Epithelial cell of proximal tubule (primary cell): ENCODE results near the gene LITAFD. TPM values are rescaled to one million over a fixed set of nuclear protein-coding genes. Genes with fewer than 3 reads are reported as not detected.
A peak's percentile ranks its signal among the peaks of the same experiment; 100 is the strongest.
"Not testable (repeated sequence)": the region's sequence is repeated elsewhere in the genome, so short reads cannot be mapped to it uniquely, and the experiment has no call there.

Source experiments
- DNase-seq: peaks from one replicate; pipeline ENCODE4 v3.0.0-alpha.2; 2011; ENCODE audit warnings: low read depth
- H3K4me3 ChIP-seq: 2 replicates; pipeline ENCODE4 v1.5.1; 2011; ENCODE audit warnings: low read depth, mild to moderate bottlenecking, low read length
- CTCF ChIP-seq: conservative IDR thresholded peaks from 2 replicates; pipeline ENCODE4 v1.5.1; 2012; ENCODE audit warnings: low read depth, mild to moderate bottlenecking, low read length
- total RNA-seq: library from RNA; depleted of rRNA; stranded (reverse); fragments of >200 nt; gene quantifications from 2 replicates; pipeline ENCODE4 v1.2.3, GENCODE V29; 2015

Gene LITAFD
- total RNA-seq, 1 donor from 2014 or later: not detected

- H3K4me3 ChIP-seq: peak within 1 kb of the TSS; percentile 94
- no peak for TF ChIP-seq CTCF
- no peak for DNase-seq
Observed at GRCh38 chr16:8868416-8869211, 13.5 kb upstream of the LITAFD start, which contains the start of gene CARHSP1. Gene CARHSP1 (minus strand): TSS chr16:8869006. CDS start chr16:8859328, 9,678 bp downstream.

GRCh38 chr16:8869212-8869987, 12.8 kb upstream of the LITAFD start:
- no peak for TF ChIP-seq CTCF
- no peak for DNase-seq
- peak overlapping the region; percentile 52 for H3K4me3 ChIP-seq

- not testable (repeated sequence) for DNase-seq, H3K4me3 ChIP-seq
Observed at GRCh38 chr16:8869988-8870241, 12.2 kb upstream of the LITAFD start.

- no peak for DNase-seq
- TF ChIP-seq CTCF: no peak
- H3K4me3 ChIP-seq: no peak overlapping the region
Observed at GRCh38 chr16:8872071-8872470, 10.1 kb upstream of the LITAFD start.

GRCh38 chr16:8872967-8873865, 8.9 kb upstream of the LITAFD start:
- no peak for TF ChIP-seq CTCF
- H3K4me3 ChIP-seq: no peak overlapping the region
- DNase-seq: no peak

- not testable (repeated sequence) for H3K4me3 ChIP-seq, DNase-seq
Observed at GRCh38 chr16:8873866-8874195, 8.3 kb upstream of the LITAFD start.

GRCh38 chr16:8874388-8874787, 7.8 kb upstream of the LITAFD start:
- no peak for DNase-seq
- no peak for TF ChIP-seq CTCF

GRCh38 chr16:8875317-8875716, 6.8 kb upstream of the LITAFD start:
- not testable (repeated sequence) for DNase-seq, H3K4me3 ChIP-seq

More at GRCh38 chr16:8874388-8874787, 7.8 kb upstream of the LITAFD start:
- H3K4me3 ChIP-seq: no peak overlapping the region
